ENCODE data around the gene CCDC187. TPM values are rescaled to one million over a fixed set of nuclear protein-coding genes. Genes with fewer than 3 reads are reported as not detected.

The CCDC187 gene
- total and polyA plus RNA-seq, 3 donors from 2014 or later = 13.8 to 61.5 (median 33.4) TPM

DNA sequence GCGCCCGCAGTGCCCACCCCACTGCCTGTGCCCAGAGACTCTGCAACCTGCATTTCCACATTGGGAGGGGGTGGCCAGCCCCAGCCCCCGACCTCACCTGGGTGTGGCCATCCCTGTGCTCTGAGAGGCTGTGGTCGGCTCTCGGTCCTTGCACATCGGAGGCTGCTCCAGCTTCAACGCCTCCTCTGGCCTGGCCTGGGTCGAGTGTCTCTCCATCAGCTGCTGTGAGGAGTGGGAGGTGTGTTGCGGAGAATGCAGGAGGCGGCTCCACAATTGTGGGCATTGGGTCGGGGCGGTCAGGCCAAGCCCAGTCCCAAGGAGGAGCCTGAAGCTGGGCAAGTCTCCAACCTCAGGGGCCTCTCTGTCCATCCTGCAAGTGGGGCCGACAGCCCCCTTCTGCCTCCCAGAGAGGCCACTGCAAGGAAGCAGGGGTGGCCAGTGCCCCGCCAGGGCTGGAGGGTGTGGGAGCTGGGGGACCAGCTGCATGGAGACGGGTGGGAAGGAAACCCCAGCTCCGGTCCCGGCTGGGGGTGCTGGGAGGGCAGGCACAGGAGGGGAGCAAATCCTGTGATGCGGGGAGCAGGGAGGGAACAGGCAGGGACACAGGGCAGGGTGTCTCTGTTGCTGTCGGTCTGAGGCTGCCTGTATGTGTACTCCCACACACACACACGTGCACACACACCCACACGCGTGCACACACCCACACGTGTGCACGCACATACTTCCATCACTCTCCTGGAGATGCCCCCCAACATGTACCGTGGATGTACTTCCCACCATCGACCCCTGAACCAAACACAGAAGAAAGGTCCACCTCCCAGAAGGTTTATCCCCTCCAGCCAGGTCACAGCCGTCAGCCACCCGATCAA, 28.9 kb downstream of the CCDC187 start:
- Histone ChIP-seq H3K36me3 (ENCODE audit: low read depth, missing control alignments) (no peaks in the 10 kb centered on the region), H3K9me3 (no peaks in the 10 kb centered on the region), H3K4me1 (no peaks in the 10 kb centered on the region), H3K4me3 (no peak overlapping the region), H3K27ac (no peak overlapping the region), H3K27me3 (no peaks in the 10 kb centered on the region)
- 50 to 65% methylated on average over 14 to 28 of the region's 28 CpGs for WGBS, 2 donors
- TF ChIP-seq, protein P1, sequence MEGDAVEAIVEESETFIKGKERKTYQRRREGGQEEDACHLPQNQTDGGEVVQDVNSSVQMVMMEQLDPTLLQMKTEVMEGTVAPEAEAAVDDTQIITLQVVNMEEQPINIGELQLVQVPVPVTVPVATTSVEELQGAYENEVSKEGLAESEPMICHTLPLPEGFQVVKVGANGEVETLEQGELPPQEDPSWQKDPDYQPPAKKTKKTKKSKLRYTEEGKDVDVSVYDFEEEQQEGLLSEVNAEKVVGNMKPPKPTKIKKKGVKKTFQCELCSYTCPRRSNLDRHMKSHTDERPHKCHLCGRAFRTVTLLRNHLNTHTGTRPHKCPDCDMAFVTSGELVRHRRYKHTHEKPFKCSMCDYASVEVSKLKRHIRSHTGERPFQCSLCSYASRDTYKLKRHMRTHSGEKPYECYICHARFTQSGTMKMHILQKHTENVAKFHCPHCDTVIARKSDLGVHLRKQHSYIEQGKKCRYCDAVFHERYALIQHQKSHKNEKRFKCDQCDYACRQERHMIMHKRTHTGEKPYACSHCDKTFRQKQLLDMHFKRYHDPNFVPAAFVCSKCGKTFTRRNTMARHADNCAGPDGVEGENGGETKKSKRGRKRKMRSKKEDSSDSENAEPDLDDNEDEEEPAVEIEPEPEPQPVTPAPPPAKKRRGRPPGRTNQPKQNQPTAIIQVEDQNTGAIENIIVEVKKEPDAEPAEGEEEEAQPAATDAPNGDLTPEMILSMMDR (IDR thresholded peaks at IDR 0.05) = no peak
- TF ChIP-seq POLR2A (IDR thresholded peaks at IDR 0.05) = no peak
- intact Hi-C loops (cut with DNase I; ENCODE audit: low total_unique reads) = no loop called here
- no peak for DNase-seq

DNA sequence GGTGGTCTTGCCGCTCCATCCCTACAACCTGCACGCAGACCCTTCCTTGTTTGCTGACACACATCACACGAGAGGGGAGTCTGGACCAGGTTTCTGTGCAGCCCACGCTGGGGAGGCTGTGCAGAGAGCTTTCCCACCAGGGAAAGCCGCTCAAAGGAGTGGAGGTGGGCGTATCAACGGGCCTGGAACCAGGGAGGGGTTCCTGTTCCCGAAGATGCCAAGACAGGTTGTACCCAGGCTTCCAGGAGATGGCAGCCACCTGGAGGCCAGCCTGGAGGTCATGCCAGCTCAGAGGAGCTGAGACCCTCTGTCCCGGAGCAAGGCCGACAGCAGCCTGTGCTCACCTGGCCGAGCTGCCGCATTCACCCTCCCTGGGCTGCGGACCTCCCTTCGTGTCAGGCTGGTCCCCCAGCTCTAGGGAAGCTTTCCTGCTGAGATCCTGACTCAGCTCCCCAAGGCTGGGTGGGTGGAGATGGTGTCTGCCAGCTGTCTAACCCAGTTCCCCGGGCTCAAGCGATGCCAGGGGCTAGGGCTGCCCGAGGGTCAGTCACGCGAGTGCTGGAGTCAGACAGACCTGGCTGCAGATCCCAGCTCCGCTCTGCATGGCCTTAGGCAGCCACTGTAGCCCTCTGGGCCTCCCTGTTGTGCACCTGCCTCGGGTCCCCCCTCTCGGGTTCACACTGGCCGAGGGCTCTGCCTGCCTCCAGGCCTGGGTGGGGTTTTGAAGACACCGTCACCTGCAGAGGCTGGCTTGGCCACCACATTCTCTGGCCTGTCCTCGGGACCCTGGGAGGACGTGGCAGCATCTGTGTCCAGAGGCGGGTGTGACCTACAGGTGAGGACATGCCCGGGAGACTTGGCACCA, 29.7 kb downstream of the CCDC187 start:
- intact Hi-C loops (cut with DNase I; ENCODE audit: low total_unique reads) = no loop called here
- Histone ChIP-seq H3K27me3 (no peaks in the 10 kb centered on the region), H3K4me1 (no peaks in the 10 kb centered on the region), H3K36me3 (ENCODE audit: low read depth, missing control alignments) (no peaks in the 10 kb centered on the region), H3K9me3 (no peaks in the 10 kb centered on the region), H3K27ac (no peak overlapping the region), H3K4me3 (no peak overlapping the region)
- no peak for TF ChIP-seq POLR2A (IDR thresholded peaks at IDR 0.05)
- TF ChIP-seq, protein P1 (IDR thresholded peaks at IDR 0.05) = no peak
- DNase-seq = no peak
- WGBS, 2 donors = 89 to 92% methylated on average over 12 to 24 of the region's 28 CpGs

DNA sequence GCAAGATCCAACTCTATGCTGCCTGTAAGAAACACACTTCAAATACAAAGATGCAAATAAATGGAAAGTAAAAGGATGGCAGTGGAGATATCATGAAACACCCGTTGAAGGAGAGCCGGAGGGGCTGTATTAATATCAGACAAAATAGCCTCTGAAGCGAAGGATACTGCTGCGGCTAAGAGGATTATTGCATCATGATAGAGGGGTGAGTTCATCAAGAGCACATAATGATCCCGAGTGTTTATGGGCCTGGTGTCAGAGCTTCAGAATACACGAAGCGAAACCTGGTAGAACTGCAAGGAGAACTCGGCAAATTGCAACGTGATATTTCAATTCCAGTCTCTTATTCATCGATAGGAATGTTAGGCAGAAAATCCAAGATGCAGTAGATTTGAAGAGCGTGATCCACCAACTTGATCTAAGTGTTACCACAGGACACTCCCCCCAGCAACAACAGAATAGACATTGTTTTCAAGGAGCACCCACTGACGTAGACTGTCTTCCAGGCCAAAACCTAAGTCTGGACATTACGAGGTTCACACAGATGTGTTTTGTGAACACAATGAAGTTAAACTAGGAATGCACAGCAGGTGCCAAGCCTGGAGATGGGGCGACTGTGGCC, 30.5 kb downstream of the CCDC187 start:
- intact Hi-C loops (cut with DNase I; ENCODE audit: low total_unique reads) = no loop called here
- Histone ChIP-seq H3K4me3 (no peak overlapping the region), H3K27me3 (no peaks in the 10 kb centered on the region), H3K4me1 (no peaks in the 10 kb centered on the region), H3K9me3 (no peaks in the 10 kb centered on the region), H3K36me3 (ENCODE audit: low read depth, missing control alignments) (no peaks in the 10 kb centered on the region), H3K27ac (no peak overlapping the region)
- TF ChIP-seq POLR2A (IDR thresholded peaks at IDR 0.05) = no peak
- TF ChIP-seq, protein P1 (IDR thresholded peaks at IDR 0.05) = no peak
- WGBS, 2 donors = 85 to 90% methylated on average over 11 to 14 of the region's 14 CpGs
- DNase-seq = no peak

DNA sequence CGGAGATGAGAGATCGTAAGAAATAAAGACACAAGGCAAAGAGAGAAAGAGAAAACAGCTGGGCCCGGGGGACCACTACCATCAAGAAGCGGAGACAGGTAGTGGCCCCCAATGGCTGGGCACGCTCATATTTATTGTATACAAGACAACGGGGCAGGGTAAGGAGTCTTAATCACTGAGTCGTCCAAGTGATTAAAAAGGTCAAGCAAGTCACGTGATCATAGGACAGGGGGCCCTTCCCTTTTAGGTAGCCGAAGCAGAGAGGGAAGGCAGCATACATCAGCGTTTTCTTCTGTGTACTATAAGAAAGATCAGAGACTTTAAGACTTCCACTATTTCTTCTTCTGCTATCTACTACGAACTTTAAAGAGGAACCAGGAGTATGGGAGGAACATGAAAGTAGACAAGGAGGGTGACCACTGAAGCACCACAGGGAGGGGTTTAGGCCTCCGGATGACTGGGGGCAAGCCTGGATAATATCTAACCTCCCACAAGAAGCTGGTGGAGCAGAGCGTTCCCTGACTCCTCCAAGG, 33.7 kb downstream of the CCDC187 start:
- intact Hi-C loops (cut with DNase I; ENCODE audit: low total_unique reads) = no loop called here
- no peak for TF ChIP-seq POLR2A (IDR thresholded peaks at IDR 0.05)
- TF ChIP-seq, protein P1 (IDR thresholded peaks at IDR 0.05) = no peak
- H3K4me3 ChIP-seq = no peak overlapping the region
- no peaks in the 10 kb centered on the region for H3K27me3 ChIP-seq
- H3K4me1 ChIP-seq = peaks cover 4% of the 10 kb centered on the region
- H3K27ac ChIP-seq = no peak overlapping the region
- WGBS, 2 donors = 77 to 80% methylated on average over 13 of the region's 13 CpGs
- H3K9me3 ChIP-seq = no peaks in the 10 kb centered on the region
- no peak for DNase-seq
- no peaks in the 10 kb centered on the region for H3K36me3 ChIP-seq (ENCODE audit: low read depth, missing control alignments)
